Ishikawa (cell line): ENCODE measurements around the gene CDK6.
A peak's percentile ranks its signal among the peaks of the same experiment; 100 is the strongest.

Experiments used
- CEBPB ChIP-seq: IDR thresholded peaks from 2 replicates; pipeline ENCODE4 v1.6.1; 2012
- CREB1 ChIP-seq: IDR thresholded peaks from 2 replicates; pipeline ENCODE4 v1.6.1; 2012; ENCODE audit warnings: low read depth
- EP300 ChIP-seq: IDR thresholded peaks from 2 replicates; pipeline ENCODE4 v1.6.1; 2012; ENCODE audit warnings: borderline replicate concordance
- FOXM1 ChIP-seq: IDR thresholded peaks from 2 replicates; pipeline ENCODE4 v1.6.1; 2012; ENCODE audit warnings: low read depth, borderline replicate concordance
- NFIC ChIP-seq: IDR thresholded peaks from 2 replicates; pipeline ENCODE4 v1.6.1; 2012
- RAD21 ChIP-seq: IDR thresholded peaks from 2 replicates; pipeline ENCODE4 v1.6.1; 2012; ENCODE audit warnings: low read depth
- TAF1 ChIP-seq: IDR thresholded peaks from 2 replicates; pipeline ENCODE4 v1.6.1; 2012; ENCODE audit warnings: low read depth, mild to moderate bottlenecking
- TCF12 ChIP-seq: IDR thresholded peaks from 2 replicates; pipeline ENCODE4 v1.6.1; 2012; ENCODE audit warnings: low read depth
- TEAD4 ChIP-seq: IDR thresholded peaks from 2 replicates; pipeline ENCODE4 v1.6.1; 2012
- YY1 ChIP-seq: IDR thresholded peaks from 2 replicates; pipeline ENCODE4 v1.6.1; 2012; ENCODE audit warnings: low read depth
- ZBTB7A ChIP-seq: IDR thresholded peaks from 2 replicates; pipeline ENCODE4 v1.6.1; 2012; ENCODE audit warnings: low read depth
- TF ChIP-seq, protein P1 (sequence below): IDR thresholded peaks from 2 replicates; pipeline ENCODE4 v1.6.1; 2012
- TF ChIP-seq, protein P2 (sequence below): IDR thresholded peaks from 2 replicates; pipeline ENCODE4 v1.6.1; 2012; ENCODE audit warnings: low read depth, mild to moderate bottlenecking

DNA sequence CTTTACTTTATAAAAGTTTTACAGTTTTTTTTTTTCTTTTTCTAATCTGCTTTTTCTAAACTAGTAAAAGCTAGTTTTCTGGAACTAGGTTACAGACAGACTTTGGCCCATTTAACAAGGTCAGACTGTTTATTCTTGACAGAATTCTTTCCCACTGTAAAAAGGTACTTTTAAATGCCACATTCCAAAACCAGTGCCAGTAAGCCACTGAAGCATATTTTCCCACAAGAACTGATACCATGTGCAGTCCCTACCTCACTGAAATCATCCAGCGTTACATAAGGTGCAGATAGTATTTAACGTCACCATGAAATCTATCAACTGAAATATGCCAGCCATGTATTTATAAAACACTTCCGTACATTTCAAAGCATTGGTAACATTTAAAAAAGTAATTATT is 121.6 kb downstream of the CDK6 start:
- TF ChIP-seq YY1 (no peak), NFIC (no peak), RAD21 (no peak), FOXM1 (no peak), ZBTB7A (no peak), CEBPB (no peak), TAF1 (no peak), CREB1 (no peak), TCF12 (no peak), EP300 (peak; percentile 32; the same call in 1 of the 2 replicates), TEAD4 (no peak)
- TF ChIP-seq, protein P1, sequence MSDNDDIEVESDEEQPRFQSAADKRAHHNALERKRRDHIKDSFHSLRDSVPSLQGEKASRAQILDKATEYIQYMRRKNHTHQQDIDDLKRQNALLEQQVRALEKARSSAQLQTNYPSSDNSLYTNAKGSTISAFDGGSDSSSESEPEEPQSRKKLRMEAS, result no peak
- TF ChIP-seq, protein P2, sequence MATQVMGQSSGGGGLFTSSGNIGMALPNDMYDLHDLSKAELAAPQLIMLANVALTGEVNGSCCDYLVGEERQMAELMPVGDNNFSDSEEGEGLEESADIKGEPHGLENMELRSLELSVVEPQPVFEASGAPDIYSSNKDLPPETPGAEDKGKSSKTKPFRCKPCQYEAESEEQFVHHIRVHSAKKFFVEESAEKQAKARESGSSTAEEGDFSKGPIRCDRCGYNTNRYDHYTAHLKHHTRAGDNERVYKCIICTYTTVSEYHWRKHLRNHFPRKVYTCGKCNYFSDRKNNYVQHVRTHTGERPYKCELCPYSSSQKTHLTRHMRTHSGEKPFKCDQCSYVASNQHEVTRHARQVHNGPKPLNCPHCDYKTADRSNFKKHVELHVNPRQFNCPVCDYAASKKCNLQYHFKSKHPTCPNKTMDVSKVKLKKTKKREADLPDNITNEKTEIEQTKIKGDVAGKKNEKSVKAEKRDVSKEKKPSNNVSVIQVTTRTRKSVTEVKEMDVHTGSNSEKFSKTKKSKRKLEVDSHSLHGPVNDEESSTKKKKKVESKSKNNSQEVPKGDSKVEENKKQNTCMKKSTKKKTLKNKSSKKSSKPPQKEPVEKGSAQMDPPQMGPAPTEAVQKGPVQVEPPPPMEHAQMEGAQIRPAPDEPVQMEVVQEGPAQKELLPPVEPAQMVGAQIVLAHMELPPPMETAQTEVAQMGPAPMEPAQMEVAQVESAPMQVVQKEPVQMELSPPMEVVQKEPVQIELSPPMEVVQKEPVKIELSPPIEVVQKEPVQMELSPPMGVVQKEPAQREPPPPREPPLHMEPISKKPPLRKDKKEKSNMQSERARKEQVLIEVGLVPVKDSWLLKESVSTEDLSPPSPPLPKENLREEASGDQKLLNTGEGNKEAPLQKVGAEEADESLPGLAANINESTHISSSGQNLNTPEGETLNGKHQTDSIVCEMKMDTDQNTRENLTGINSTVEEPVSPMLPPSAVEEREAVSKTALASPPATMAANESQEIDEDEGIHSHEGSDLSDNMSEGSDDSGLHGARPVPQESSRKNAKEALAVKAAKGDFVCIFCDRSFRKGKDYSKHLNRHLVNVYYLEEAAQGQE, result no peak
